HCT116 (cell line): ENCODE results near the gene CEP170B. TPM values are rescaled to one million over a fixed set of nuclear protein-coding genes. Genes with fewer than 3 reads are reported as not detected.
A peak's percentile ranks its signal among the peaks of the same experiment; 100 is the strongest.

Experiments
- ATAC-seq: fragments of 200-7000 bp; cut with Tn5 transposase; 2 replicates; pipeline ENCODE4 v1.9.1; 2020; ENCODE audit warnings: mild to moderate bottlenecking, moderate library complexity
- BruUV-seq: library from RNA; stranded (reverse); fragments of 400-500 nt; replicated peaks from 2 replicates; lab custom pipeline; 2021; lab: Mats Ljungman, UMichigan
- CTCF ChIA-PET: fragments of 300-600 bp; sonication (Branson Sonifier 250); formaldehyde crosslinking; loops from one replicate; lab custom pipeline; 2021; ENCODE audit warnings: antibody characterized with exemption; lab: Charles Lee
- POLR2A ChIA-PET: fragments of 300-600, 350-600 bp; sonication (Branson Sonifier 250); formaldehyde crosslinking; loops from one replicate; lab custom pipeline; 2021; ENCODE audit warnings: antibody characterized with exemption; lab: Charles Lee
- RAD21 ChIA-PET, 2 experiments: fragments of 300-600 bp; sonication (Branson Sonifier 250); formaldehyde crosslinking; loops; one replicate each; lab custom pipeline; 2023; ENCODE audit warnings: low total read pairs in 2 of 2; ENCODE audit not compliant: uncharacterized antibody in 2 of 2, unreplicated experiment in 2 of 2, low non-redundant PET in 1 of 2; lab: Charles Lee
- DNase-seq: peaks from one replicate; pipeline ENCODE4 v3.0.0-alpha.2; 2010; ENCODE audit warnings: low read depth, low spot score
- H2AFZ ChIP-seq: fragments of 200-600 bp; shearing (Covaris generic), sonication (generic); 2 replicates; pipeline ENCODE4 v1.6.1; 2017; ENCODE audit warnings: low read depth, mixed run types, mixed read lengths, antibody characterized with exemption, low read length; ENCODE audit not compliant: poor library complexity, severe bottlenecking
- H3K27ac ChIP-seq: 2 replicates; pipeline ENCODE4 v1.5.1; 2012; ENCODE audit warnings: low read depth, low read length
- H3K27me3 ChIP-seq: fragments of 200-600 bp; sonication (generic); 2 replicates; pipeline ENCODE4 v1.6.1; 2016; ENCODE audit warnings: mixed run types, low read length, mixed read lengths; ENCODE audit not compliant: insufficient read depth
- H3K36me3 ChIP-seq, 2 experiments: fragments of 200-500 bp in 1 of 2; fragments of 200-600 bp in 1 of 2; sonication (Bioruptor generic) in 1 of 2; sonication (generic) in 1 of 2; 2 replicates each; pipeline versions ENCODE4 v1.5.1 to v1.6.1; 2014 to 2016; ENCODE audit warnings: low read length in 2 of 2, inconsistent platforms in 1 of 2, mixed read lengths in 1 of 2, mixed run types in 1 of 2; ENCODE audit not compliant: insufficient read depth in 2 of 2, control insufficient read depth in 1 of 2
- H3K4me1 ChIP-seq, 2 experiments: fragments of 200-600 bp in 1 of 2; sonication (generic) in 1 of 2; 2 replicates each; pipeline versions ENCODE4 v1.5.1 to v1.6.1; 2012 to 2017; ENCODE audit warnings: low read length in 2 of 2, inconsistent platforms in 1 of 2, mild to moderate bottlenecking in 1 of 2, mixed read lengths in 1 of 2, mixed run types in 1 of 2, moderate library complexity in 1 of 2; ENCODE audit not compliant: insufficient read depth in 2 of 2, control insufficient read depth in 1 of 2
- H3K4me2 ChIP-seq: fragments of 200-600 bp; sonication (generic); 2 replicates; pipeline ENCODE4 v1.6.1; 2017; ENCODE audit warnings: mixed run types, low read length, mixed read lengths
- H3K4me3 ChIP-seq, 2 experiments: fragments of 200-600 bp in 1 of 2; sonication (generic) in 1 of 2; replicated peaks in 1 of 2; 2 replicates each; pipeline ENCODE4 v1.5.1; 2011 to 2016; ENCODE audit warnings: low read length in 2 of 2, control low read depth in 1 of 2, low read depth in 1 of 2, mild to moderate bottlenecking in 1 of 2, mixed read lengths in 1 of 2, mixed run types in 1 of 2
- H3K79me2 ChIP-seq: fragments of 200-600 bp; sonication (generic); 2 replicates; pipeline ENCODE4 v1.6.1; 2017; ENCODE audit warnings: mild to moderate bottlenecking, mixed run types, low read length, moderate library complexity, mixed read lengths; ENCODE audit not compliant: insufficient read depth
- H3K9ac ChIP-seq: fragments of 200-600 bp; sonication (generic); 2 replicates; pipeline ENCODE4 v1.6.1; 2016; ENCODE audit warnings: low read length, mixed read lengths
- H3K9me2 ChIP-seq: fragments of 200-600 bp; sonication (generic), shearing (Covaris generic); 2 replicates; pipeline ENCODE4 v1.6.1; 2017; ENCODE audit warnings: mixed run types, mild to moderate bottlenecking, moderate library complexity; ENCODE audit not compliant: insufficient read depth
- H3K9me3 ChIP-seq, 2 experiments: fragments of 200-500 bp in 1 of 2; fragments of 200-600 bp in 1 of 2; sonication (Bioruptor generic) in 1 of 2; sonication (generic) in 1 of 2; 2 replicates each; pipeline ENCODE4 v1.6.1; 2014 to 2017; ENCODE audit warnings: low read length in 2 of 2, mixed read lengths in 2 of 2, inconsistent platforms in 1 of 2, low read depth in 1 of 2, mild to moderate bottlenecking in 1 of 2, mixed run types in 1 of 2, moderate library complexity in 1 of 2; ENCODE audit not compliant: control insufficient read depth in 1 of 2, insufficient read depth in 1 of 2
- H4K20me1 ChIP-seq: fragments of 200-600 bp; sonication (generic), shearing (Covaris generic); 2 replicates; pipeline ENCODE4 v1.6.1; 2017; ENCODE audit warnings: mixed run types, mild to moderate bottlenecking, moderate library complexity; ENCODE audit not compliant: insufficient read depth
- FOSL1 ChIP-seq: IDR thresholded peaks from 2 replicates; pipeline ENCODE4 v1.6.1; 2012; ENCODE audit warnings: low read depth
- JUND ChIP-seq: IDR thresholded peaks from 2 replicates; pipeline ENCODE4 v1.6.1; 2012
- POLR2AphosphoS5 ChIP-seq: IDR thresholded peaks from 2 replicates; pipeline ENCODE4 v1.6.1; 2011; ENCODE audit warnings: mild to moderate bottlenecking, low read depth, low read length, moderate library complexity
- SIN3A ChIP-seq: IDR thresholded peaks from 2 replicates; pipeline ENCODE4 v1.6.1; 2012; ENCODE audit warnings: low read depth
- TCF7L2 ChIP-seq: IDR thresholded peaks from 2 replicates; pipeline ENCODE4 v1.7.0; 2011; ENCODE audit warnings: borderline replicate concordance, inconsistent platforms; ENCODE audit not compliant: insufficient read depth, insufficient read length; ENCODE audit errors: extremely low read depth
- YY1 ChIP-seq: IDR thresholded peaks from 2 replicates; pipeline ENCODE4 v1.6.1; 2011; ENCODE audit warnings: low read length, low read depth, moderate library complexity, mild to moderate bottlenecking; ENCODE audit not compliant: insufficient replicate concordance; ENCODE audit errors: extremely low read depth
- intact Hi-C: fragments of 100-400 bp; cut with micrococcal nuclease; formaldehyde crosslinking; loops from 2 replicates; pipeline ENCODE4 v1.10.0; 2022
- total RNA-seq: library from RNA; stranded (reverse); gene quantifications from one replicate; pipeline ENCODE4 v1.2.1, GENCODE V29; 2021; ENCODE audit not compliant: unreplicated experiment
- TF ChIP-seq, protein P1 (sequence below), 3 experiments: fragments of 200-600 bp in 1 of 3; sonication (generic) in 1 of 3; IDR thresholded peaks in 2 of 3; conservative IDR thresholded peaks in 1 of 3; 2 replicates each; pipeline ENCODE4 v1.5.1; 2012 to 2017; ENCODE audit warnings: low read depth in 2 of 3, low read length in 2 of 3, antibody characterized with exemption in 1 of 3, borderline replicate concordance in 1 of 3, control low read depth in 1 of 3, mild to moderate bottlenecking in 1 of 3, mixed read lengths in 1 of 3, mixed run types in 1 of 3, moderate library complexity in 1 of 3; ENCODE audit not compliant: insufficient read depth in 1 of 3

CEP170B gene
- total RNA-seq, 1 experiment from 2014 or later: 45.9 TPM

DNA sequence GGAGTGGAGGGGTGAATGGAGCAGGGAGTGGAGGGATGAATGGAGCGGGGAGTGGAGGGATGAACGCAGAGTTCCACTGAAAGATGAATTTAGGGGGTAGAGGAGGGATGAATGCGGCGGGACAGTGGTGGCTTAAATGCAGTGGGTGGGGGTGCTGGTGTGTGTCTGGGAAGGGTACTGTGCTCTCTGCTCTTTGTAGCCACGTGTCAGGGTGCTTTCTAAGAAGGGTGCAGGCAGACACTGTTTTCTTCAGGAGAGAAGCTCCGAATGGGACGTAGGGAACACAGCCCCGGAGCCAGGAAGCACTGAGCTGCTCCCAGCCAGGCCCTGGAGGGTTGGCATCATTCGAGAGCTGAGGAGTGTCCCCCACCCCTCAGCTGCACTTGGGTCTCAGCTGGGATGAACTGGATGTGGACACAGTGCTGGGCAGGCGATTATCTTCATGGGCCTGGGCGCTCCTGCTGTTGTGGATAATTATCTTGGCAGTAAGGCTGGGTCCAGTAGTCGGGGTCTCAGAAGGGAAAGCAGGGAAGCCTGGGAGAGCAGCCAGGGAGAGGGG lies 9.5 kb upstream of the CEP170B start:
- BruUV-seq: no TSS peak
- ChIA-PET CTCF (no interaction called here), POLR2A (no interaction called here)

DNA sequence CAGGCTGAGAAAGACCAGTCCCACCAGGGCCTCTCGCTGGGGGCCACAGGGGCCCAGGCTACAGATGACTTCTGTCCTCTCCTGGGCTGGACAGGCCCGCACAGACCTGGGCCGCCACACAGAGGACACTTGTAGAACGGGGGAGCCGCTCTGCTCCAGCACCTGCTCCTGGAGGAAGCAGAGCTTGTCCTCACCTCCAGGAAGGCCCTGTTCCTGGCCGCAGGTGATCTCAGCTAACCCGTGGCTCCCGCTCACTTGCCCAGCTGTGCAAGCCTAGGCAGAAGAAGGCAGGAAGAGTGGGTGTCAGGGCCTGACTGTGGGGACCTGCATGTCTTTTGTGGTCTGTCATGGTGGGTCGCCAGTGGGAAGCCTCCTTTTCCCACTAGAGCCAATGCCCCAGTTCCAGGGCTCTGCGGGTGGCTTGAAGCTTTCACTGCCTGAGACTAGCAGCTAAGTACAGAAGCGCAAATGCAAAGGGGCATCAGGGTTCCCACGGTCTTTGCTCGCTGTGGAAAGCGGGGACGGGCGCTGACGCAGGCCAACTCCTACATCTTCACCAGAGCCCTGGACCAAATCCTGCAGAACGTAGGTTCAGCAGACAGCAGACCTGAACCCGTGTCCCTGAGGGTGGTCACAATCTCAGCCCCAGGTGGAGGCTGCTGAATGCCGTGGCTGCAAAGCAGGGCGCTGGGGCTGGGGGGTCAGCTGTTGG lies 8.8 kb upstream of the CEP170B start:
- Histone ChIP-seq H3K4me2 (no peak overlapping the region), H2AFZ (no peak overlapping the region), H3K27ac (no peak overlapping the region), H3K36me3 (no peaks in the 10 kb centered on the region), H3K27me3 (no peaks in the 10 kb centered on the region), H3K79me2 (peaks cover 6% of the 10 kb centered on the region; the same call in 1 of the 2 replicates), H3K4me3 (no peak overlapping the region), H3K9me3 (no peaks in the 10 kb centered on the region; a peak in 1 of 4 replicates), H3K9ac (no peak overlapping the region), H3K9me2 (no peaks in the 10 kb centered on the region), H4K20me1 (no peaks in the 10 kb centered on the region), H3K4me1 (no peaks in the 10 kb centered on the region)
- no peak for DNase-seq
- CTCF ChIA-PET: no interaction called here
- intact Hi-C loops: no loop called here
- ATAC-seq: peak; percentile 52
- TF ChIP-seq FOSL1: no peak
- TF ChIP-seq, protein P1, sequence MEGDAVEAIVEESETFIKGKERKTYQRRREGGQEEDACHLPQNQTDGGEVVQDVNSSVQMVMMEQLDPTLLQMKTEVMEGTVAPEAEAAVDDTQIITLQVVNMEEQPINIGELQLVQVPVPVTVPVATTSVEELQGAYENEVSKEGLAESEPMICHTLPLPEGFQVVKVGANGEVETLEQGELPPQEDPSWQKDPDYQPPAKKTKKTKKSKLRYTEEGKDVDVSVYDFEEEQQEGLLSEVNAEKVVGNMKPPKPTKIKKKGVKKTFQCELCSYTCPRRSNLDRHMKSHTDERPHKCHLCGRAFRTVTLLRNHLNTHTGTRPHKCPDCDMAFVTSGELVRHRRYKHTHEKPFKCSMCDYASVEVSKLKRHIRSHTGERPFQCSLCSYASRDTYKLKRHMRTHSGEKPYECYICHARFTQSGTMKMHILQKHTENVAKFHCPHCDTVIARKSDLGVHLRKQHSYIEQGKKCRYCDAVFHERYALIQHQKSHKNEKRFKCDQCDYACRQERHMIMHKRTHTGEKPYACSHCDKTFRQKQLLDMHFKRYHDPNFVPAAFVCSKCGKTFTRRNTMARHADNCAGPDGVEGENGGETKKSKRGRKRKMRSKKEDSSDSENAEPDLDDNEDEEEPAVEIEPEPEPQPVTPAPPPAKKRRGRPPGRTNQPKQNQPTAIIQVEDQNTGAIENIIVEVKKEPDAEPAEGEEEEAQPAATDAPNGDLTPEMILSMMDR (IDR thresholded peaks at IDR 0.05 in 2 of 3, conservative IDR thresholded peaks at IDR 0.05 in 1 of 3; ENCODE audit: borderline replicate concordance in 1 of 3, insufficient read depth in 1 of 3, low read depth in 2 of 3, low read length in 2 of 3): no peak
- no peak for TF ChIP-seq TCF7L2
- no peak for TF ChIP-seq JUND
- TF ChIP-seq SIN3A: no peak
- BruUV-seq: no TSS peak
- POLR2A ChIA-PET: interaction anchor here (0.9 kb wide), 1 partner anchor 103 kb away, joined by 4 read pairs; the partner anchor contains the start of gene SIVA1
- RAD21 ChIA-PET: no interaction called here

More for the DNA sequence above, 9.5 kb upstream of the CEP170B start:
- TF ChIP-seq YY1 (no peak), POLR2AphosphoS5 (0 out of 2 replicates have a peak, but pooled peaks have one; percentile 9)
- H3K9me3 ChIP-seq: no peaks in the 10 kb centered on the region
- no peaks in the 10 kb centered on the region for H3K27me3 ChIP-seq
- RAD21 ChIA-PET: no interaction called here
- H3K4me1 ChIP-seq: no peaks in the 10 kb centered on the region
- H2AFZ ChIP-seq: no peak overlapping the region
- DNase-seq (no peak), ATAC-seq (peak; percentile 18)
- no peaks in the 10 kb centered on the region for H3K9me2 ChIP-seq
- no peaks in the 10 kb centered on the region for H3K36me3 ChIP-seq
- H4K20me1 ChIP-seq: no peaks in the 10 kb centered on the region
- intact Hi-C loops: no loop called here
- no peak overlapping the region for H3K4me2 ChIP-seq
- H3K9ac ChIP-seq: no peak overlapping the region
- peaks cover under 1% of the 10 kb centered on the region; the same call in 1 of the 2 replicates for H3K79me2 ChIP-seq
- H3K4me3 ChIP-seq: no peak overlapping the region
- no peak overlapping the region for H3K27ac ChIP-seq
